HL-60/S4 (cell line): ENCODE data around the gene SPATS1.
"Not testable (repeated sequence)": the region's sequence is repeated elsewhere in the genome, so short reads cannot be mapped to it uniquely, and the experiment has no call there.

ENCODE experiments used
- in situ Hi-C: fragments of 300-500 bp; cut with MboI; formaldehyde crosslinking; loops from 2 replicates; pipeline ENCODE4 v1.14.3; 2022; ENCODE audit warnings: low sequenced_read_pairs

Gene SPATS1

GRCh38 chr6:44339763-44340625 lies 2.5 kb upstream of the SPATS1 start:
- in situ Hi-C loops, result loop anchor here (10.0 to 25.0 kb wide), 2 partner anchors 178 to 235 kb away; partner anchors contain the start of gene CAPN11

DNA sequence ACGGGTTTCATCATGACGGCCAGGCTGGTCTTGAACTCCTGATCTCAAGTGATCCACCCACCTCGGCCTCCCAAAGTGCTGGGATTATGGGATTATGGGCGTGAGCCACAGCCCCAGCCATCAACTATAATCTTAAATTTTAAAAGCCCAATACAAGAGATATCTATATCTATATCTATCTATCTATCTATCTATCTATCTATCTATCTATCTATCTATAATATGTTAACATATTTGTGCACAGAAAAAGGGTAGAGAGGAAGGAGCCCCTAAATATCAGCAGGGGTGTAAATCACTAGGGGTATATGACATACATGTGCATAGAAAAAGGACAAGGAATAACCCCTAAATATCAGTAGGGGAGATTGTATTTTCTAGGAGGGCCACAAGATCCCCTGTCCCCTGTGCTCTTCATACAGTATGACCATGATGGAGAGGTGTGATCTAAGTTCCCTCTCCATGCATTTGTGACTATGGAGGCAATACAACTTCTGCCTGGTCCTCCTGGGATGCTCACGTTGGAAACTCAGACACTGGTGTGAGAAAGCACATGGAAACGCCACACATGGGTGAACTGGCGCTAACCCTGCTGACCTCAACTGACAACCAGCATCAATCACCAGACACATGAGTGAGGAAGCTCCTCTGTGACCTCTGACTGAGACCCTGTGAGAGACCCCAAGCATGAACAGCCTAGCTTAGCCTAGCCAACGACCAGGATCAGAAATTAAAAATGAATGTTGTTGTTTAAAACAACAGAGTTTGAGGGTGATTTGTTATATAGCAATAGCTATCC lies 1.2 kb upstream of the SPATS1 start:
- in situ Hi-C loops, result loop anchor here (25.0 kb wide), 1 partner anchor 179 kb away; the partner anchor contains the start of gene CAPN11

DNA sequence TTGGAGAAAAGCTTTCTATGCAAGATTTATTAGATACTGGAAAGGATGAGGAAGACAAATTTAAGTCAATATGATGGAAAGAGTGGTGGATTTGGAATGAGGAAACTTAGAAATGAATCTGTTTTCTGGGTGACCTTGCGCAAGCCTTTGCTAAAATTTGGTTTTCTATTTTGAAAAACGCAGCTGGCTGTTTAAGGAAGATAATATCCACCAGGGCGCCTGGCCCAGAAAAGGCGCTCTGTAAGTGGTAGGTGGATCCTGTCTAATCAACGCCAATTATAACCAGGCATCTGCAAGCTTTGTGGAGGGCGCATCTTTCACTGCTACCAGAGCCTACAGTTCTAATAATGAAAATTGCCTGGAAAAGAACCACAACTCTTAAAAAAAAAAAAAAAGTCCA lies 398 bp upstream of the SPATS1 start:
- in situ Hi-C loops, result loop anchor here (25.0 kb wide), 1 partner anchor 180 kb away; the partner anchor contains the start of gene CAPN11

GRCh38 chr6:44346818-44347217 lies 4.4 kb downstream of the SPATS1 start:
- in situ Hi-C loops, result loop anchor here (25.0 kb wide), 1 partner anchor 185 kb away; the partner anchor contains the start of gene CAPN11

DNA sequence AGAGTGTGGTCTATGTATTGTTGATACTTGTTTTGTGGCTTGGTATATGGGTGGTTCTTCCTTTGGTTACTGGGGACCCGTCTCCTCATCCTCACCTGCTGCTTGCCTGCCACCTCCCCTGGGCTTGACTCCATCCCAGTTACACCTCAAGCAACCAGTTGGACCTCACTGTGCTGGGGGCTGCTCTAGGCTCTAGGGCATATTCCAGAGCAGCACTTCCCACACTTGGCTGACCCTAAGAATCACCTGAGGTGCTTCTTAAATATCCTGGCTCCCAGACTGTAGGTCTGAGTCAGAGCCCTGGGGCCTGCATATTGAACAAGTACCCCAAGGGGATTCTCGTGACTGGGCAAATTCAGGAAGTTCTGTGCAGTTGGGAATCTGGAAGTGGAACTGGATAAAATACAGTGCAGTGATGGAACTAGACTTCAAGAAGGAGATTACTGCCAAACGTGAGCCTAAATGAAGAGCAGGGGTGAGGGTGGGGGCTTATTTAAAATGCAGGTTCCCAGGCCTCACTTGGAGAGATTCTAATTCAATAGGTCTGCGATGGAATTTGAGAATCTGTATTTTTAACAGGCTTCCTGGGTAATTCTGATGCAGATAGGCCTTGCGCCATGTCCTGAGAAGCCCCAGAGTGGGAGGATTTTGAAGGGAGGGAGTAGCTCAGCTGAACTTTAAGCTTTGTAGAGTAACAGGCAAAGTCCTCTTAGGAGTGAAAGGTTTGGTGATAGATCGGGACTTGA lies 7.6 kb downstream of the SPATS1 start:
- in situ Hi-C loops, result loop anchor here (25.0 kb wide), 1 partner anchor 188 kb away; the partner anchor contains the start of gene CAPN11

DNA sequence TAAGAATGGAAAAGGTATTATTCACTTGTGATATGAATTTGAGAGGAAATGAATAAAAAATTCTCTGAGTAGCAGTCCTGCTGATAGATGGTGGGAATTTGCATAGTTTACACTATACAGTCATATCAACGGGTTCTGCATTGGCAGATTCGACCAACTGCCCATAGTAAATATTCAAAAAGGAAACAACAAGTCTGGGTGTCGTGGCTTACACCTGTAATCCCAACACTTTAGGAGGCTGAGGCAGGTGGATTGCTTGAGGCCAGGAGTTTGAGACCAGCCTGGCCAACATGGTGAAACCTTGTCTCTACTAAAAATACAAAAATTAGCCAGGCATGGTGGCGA lies 8.2 kb downstream of the SPATS1 start:
- in situ Hi-C loops, result not testable (repeated sequence)

GRCh38 chr6:44352259-44352658 lies 9.8 kb downstream of the SPATS1 start:
- in situ Hi-C loops, result no loop called here

DNA sequence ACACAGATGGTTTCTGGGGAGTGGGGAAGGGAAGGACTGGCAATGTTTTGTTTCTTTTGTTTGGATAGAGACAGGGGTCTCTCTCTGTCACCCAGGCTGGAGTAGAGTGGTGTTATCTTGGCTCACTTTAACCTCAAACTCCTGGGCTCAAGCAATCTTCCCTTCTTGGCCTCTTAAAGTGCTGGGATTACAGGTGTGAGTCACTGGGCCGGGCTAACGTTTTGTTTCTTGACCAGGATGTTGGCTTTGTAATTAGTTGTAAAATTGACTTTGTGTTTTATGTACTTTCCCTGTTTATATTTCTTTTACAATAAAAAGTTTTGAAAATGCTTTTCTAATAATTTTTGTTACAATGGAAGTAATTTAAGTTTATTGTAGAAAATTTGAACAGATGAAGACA lies 10.9 kb downstream of the SPATS1 start:
- in situ Hi-C loops, result no loop called here

DNA sequence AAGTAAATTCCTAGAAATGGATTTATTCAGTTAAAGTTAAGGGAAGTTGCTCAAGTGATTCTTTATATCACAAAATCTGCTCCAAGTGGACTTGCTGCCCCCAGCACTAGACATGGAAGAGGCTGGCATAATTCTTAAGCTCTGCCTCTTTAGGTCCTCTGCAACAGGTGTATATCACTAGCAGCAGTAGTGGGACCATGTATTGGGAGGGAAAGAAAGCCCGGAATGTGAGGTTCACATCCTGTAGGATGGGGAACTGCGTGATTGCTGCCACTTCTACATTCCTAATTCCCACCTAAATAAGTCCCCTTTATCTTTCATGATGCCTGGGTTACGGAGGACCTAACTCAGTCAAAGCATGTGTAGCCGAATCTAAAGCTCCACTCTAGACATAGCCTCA lies 13.2 kb downstream of the SPATS1 start:
- in situ Hi-C loops, result no loop called here

GRCh38 chr6:44356487-44356886 lies 14.0 kb downstream of the SPATS1 start:
- in situ Hi-C loops, result no loop called here

DNA sequence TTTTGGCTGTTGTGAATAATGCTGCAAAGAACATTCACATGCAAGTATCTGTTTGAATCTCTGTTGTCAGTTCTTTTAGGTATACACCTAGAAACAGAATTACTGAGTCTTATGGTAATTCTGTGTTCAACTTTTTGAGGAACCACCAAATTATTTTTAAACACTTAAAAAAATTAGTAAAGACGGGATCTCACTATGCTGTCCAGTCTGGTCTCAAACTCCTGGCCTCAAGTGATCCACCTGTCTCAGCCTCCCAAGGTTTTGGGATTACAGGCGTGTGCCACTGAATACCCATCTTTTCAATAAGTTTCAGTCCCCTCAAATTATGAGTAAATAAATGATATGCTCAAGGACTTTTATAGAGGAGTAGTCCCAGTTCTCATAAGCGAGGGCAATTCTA lies 17.5 kb downstream of the SPATS1 start:
- in situ Hi-C loops, result no loop called here

DNA sequence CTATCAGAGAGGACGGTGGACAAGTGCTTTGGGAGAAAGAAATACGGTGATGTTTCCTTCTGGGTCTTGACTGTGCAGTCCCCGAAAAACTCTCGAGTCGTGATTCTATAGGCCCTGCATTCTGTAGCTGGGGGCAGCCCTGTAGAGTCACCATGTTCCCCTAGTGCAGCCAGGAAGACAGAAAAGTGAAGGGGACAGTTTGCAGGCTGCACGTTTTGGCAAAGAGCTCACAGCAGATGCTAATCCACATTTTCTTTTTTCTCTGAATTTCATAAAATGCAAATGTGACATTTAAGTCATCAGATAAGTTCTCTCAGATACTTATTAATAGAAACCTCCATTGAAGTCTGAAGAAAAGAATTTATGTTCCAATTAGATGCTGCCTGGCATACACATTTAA lies 19.5 kb downstream of the SPATS1 start:
- in situ Hi-C loops, result no loop called here

DNA sequence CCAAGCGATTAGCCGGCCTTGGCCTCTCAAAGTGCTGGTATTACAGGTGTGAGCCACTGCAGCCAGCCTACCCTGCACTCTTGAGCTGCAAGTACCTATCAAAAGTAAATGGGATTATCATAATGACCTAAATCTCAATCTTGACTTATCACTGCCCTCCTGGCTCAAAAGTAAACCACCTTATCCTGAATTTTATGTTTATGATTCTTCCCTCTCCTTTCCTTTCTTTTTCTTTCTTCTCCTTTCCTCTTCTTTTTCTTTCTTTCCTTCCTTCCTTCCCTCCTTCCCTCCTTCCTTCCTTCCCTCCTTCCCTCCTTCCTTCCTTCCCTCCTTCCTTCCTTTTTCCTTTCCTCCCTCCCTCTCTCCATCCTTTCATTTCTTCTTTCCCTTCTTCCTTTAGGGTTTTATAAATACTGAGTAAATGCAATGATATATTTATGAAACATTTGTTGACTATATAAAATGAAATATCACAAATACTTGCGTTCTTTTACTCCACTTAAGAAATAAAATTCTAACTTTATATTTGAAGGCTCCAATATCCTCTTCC lies 21.0 kb downstream of the SPATS1 start:
- in situ Hi-C loops, result no loop called here

DNA sequence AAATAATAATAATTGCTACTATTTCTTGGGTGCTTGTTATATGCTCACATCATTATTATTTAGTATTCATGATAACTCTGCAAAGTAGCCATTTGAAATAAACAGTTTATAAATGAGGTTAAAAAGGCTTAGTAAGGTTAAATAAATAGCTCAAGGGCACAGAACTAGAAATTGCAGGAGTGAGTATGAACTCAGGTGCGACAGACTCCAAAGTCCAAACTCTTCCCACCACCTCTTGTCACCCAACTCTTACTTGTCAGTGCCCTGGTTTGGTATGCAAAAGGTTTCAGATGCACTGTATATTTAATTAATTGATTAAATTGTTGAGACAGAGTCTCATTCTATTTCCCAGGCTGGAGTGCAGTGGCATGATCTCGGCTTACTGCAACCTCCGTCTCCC lies 24.3 kb downstream of the SPATS1 start:
- in situ Hi-C loops, result no loop called here

DNA sequence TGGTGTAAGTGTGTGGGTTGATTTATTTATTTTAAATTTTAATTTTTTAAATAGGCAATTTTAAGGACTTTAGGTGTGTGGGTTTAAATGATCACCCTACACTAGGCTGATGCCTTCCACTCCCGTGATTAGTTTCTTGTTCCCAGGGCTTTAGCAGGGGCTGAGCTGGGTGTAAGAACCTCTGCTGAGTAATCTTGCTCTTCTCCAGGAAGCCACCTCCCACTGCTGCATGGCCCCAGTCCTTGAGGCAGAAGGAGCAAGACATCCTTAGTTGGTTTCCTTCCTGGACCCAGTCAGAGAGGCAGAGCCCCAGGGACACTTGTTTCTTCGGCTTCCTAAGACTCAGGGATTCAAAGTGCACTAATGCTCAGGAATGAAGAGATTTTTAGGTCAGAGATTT lies 25.2 kb downstream of the SPATS1 start:
- in situ Hi-C loops, result no loop called here

GRCh38 chr6:44373051-44373450 lies 30.6 kb downstream of the SPATS1 start:
- in situ Hi-C loops, result no loop called here

DNA sequence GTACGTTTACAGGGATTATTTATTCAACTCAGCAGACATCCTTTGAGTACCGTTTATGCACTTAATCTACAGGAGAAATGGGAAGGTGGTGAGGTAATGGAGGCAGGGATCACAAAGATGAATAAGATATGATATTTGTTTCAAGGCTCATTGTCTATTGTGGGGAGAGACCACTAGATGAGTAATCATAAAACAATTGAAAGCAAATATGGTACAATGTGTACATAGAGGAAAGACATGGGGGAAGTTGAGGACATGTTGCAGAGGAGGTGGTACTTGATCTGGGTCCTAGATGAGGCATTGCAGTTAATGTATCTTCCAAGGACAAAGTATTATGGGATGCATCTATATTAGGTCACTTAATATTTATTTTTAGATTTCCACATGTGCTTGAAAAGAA lies 31.3 kb downstream of the SPATS1 start:
- in situ Hi-C loops, result no loop called here

- in situ Hi-C loops, result no loop called here
Measured at GRCh38 chr6:44375071-44375470, 32.6 kb downstream of the SPATS1 start.

GRCh38 chr6:44377484-44377883 lies 35.0 kb downstream of the SPATS1 start:
- in situ Hi-C loops, result no loop called here

DNA sequence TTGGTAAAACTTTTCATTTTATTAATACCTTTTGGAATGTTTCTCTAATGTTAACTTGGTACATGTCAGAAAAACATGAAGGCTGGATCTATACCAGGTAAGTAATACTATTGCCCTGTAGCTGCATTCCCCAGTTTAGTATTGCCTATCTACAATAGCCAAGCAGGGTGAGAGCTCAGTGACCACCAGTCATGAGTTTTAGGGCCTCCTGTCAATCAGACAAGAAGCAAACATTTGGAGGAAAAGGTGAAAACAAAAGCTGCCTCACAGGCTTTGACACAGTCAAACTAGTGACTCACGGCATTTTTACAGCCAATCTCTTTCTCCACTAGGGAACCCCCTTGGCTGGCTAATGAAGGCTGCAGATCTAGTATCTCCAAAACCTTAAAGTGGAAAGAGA lies 35.5 kb downstream of the SPATS1 start:
- in situ Hi-C loops, result no loop called here

DNA sequence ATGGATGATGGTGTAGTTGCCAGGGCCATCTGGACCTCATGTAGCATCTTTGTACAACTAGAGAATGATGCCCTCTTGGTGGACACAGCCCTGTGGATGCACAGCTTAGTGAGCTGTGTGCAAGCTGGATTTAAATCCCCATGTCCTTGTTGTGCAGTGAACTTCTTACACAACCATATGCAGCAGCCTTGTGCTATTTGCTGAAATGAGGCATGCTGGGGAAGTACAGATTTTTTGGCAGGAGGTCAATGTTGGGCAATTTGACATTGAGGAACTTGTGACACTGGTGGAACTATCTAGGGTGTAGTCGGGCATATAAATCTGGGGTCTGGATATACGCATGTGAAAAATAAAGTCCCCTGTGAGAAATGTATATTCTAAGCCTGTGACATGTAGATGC lies 39.3 kb downstream of the SPATS1 start:
- in situ Hi-C loops, result no loop called here
